Smooth muscle cell of the coronary artery (primary cell): Measurements from ENCODE around the gene NAE1. TPM values are rescaled to one million over a fixed set of nuclear protein-coding genes. Genes with fewer than 3 reads are reported as not detected.

Experiments
- total RNA-seq: library from RNA; depleted of rRNA; stranded (reverse); fragments of >200 nt; gene quantifications from 2 replicates; pipeline ENCODE4 v1.2.3, GENCODE V29; 2014; ENCODE audit warnings: low replicate concordance

The NAE1 gene
- 51.0 and 66.7 TPM in 2 replicates for total RNA-seq

DNA sequence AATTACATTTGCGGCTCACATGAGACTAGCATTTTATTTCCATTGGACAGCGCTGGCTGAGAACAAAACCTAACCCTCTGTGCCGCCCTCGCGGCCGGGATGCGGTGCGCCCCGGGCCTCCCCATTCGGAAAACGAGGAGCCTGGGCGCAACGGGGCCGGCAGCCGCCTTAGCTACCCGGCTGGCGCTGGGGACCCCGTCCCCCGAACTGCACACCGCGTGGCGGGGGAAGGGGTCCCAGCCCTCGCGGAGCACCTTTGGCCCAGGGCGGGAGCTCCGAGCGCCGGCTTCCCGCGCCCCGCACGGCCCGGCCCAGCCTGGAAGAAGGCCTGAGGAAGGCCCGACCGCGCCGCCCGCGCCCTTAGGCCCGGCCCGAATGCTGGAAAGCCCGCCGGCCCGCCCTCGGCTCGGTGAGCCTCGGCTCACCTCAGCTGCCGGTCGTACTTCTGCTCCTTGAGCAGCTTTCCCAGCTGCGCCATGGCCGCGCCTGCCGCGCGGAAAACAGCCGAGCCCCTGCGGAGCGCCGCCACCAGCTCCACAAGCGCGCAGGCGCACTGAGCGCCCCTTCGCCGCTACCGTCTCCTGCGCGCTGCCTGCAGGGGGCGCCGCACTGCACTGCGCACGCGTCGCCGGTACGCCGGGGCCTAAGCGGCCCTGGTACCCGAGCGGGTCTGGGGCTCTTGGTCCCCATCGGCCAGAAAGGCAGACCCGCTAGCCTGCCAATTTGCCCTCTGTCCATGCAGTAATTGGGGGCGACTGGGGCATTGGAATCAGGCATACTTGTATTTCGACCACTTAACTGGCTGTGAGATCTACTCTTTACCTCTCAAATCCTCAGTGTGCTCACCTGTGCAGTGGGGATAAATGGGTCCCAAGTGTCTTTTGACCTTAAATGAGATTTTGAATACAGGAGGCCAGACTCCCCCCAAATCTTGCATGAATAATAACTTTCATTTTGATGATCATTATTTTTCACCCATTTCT lies at the start of gene NAE1:
Gene NAE1, minus strand, starts transcription at position 555 of the 983 bp plus-strand sequence. Its CDS starts 77 bp downstream, at position 478.

DNA sequence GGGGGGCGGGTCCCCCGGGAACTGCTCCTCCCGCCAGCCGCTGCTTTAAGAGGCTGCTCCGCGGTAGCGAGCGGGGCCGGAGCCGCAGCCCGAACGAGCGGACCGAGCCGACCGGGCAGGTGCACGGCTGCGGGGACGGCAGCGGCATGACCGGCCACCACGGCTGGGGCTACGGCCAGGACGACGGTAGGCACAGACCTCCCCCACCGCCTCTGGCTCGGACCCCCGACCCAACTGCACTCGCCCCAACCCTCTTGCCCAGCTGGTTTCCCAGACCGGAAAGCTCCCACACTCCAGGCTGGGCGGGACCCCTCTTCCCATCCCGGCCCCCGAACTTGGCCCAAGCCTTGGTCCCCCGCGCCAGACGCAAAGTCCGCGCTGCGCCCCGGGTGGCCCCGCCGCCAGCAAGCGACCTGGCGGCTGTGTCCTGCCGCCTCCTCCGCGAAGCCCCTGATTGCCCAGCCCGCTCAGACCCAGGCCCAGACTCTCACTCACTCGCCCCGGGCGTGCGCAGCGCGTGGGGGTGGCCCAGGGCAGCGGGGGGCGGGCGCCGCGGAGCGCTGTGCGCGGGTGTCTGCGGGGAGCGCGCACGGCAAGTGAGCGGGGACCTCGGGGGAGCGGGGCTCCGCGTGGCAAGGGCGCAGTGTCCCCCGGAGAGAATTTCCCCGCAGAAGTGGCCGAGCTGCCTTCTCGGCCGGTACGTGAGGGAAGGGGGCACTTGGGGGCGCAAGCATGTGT lies 13.7 kb upstream of the NAE1 start, which contains the start of gene CA7:
Gene CA7, plus strand, starts transcription at position 73 of the 738 bp plus-strand sequence. Its CDS starts 74 bp downstream, at position 147.

DNA sequence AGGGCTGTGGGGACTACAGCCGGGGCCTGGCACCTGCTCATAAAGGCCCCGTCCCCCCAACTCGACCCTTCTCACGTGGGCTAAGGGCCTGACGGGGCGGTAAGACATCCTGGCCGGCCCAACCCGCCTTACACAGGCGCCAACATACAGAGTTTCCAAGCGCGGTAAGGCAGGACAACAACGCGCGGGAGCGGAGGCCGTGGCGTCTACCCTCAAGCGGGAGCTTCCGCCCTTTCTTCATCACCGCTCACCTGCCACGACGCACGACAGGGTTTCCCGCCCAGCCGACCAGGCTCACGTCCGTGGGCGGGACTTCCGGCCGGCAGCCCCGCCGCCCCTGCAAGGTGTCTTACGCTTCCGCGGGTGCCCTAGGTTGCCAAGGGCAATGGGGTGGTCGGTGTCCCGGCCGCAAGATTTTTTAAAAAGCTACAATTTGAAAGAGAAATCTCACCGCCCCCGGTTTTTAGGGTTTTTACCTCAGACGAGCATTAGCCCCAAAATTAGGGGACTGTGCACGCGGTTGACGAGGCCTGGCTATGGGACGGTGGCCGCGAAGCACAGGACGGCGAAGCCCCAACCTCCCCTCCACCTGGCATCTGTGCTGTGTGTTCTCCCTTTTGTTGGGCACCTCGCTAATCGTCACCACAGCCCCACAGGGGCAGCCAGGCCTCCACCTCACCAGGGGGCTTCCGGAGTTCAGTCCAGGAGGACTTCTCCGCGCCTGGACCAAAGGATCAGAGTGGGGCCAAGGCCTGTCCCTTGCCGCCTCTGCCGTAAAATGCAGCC lies 29.3 kb downstream of the NAE1 start, which contains the start of gene TERB1:
Gene TERB1, minus strand, starts transcription at position 265 of the 786 bp plus-strand sequence. CDS start 4,786 bp downstream, outside the sequence.

Other genes with a start within 250 kb of the NAE1 start
- 9.1 and 13.5 TPM in 2 replicates for gene CMTM3, start 226.3 kb downstream of the NAE1 start, total RNA-seq
- 9.6 and 17.3 TPM in 2 replicates for gene CMTM4, start 134.2 kb downstream of the NAE1 start, total RNA-seq
- 63.7 and 175 TPM in 2 replicates for gene DYNC1LI2, start 79.4 kb downstream of the NAE1 start, total RNA-seq
- gene TERB1, start 29.4 kb downstream of the NAE1 start, total RNA-seq = 0.08 TPM in 1 of 2 replicates, not detected in the other
- not detected in 2 replicates for gene CA7, start 13.4 kb upstream of the NAE1 start, total RNA-seq
- gene PDP2, start 49.5 kb upstream of the NAE1 start, total RNA-seq = 5.4 and 6.5 TPM in 2 replicates
- gene CDH16, start 87.9 kb upstream of the NAE1 start, total RNA-seq = under 0.01 TPM in 1 of 2 replicates, not detected in the other
- 6.6 and 22.5 TPM in 2 replicates for gene RRAD, start 94.6 kb upstream of the NAE1 start, total RNA-seq
- 244 and 278 TPM in 2 replicates for gene CIAO2B, start 103.4 kb upstream of the NAE1 start, total RNA-seq
- gene CES2, start 104.5 kb upstream of the NAE1 start, total RNA-seq = 14.9 and 18.0 TPM in 2 replicates
- gene CES3, start 130.3 kb upstream of the NAE1 start, total RNA-seq = under 0.01 and 0.38 TPM in 2 replicates
- gene CES4A, start 157.6 kb upstream of the NAE1 start, total RNA-seq = 0.90 and 3.3 TPM in 2 replicates
- 92.9 and 108 TPM in 2 replicates for gene CBFB, start 198.2 kb upstream of the NAE1 start, total RNA-seq